Amygdala (tissue), 56 donors: Measurements from ENCODE around the gene GTPBP8.
"Not testable (repeated sequence)": the region's sequence is repeated elsewhere in the genome, so short reads cannot be mapped to it uniquely, and the experiment has no call there.

ENCODE experiments used
- DNase-seq, 56 donors: peaks; one replicate each; lab custom pipeline; 2025; lab: John Stamatoyannopoulos, UW

Gene GTPBP8

DNA sequence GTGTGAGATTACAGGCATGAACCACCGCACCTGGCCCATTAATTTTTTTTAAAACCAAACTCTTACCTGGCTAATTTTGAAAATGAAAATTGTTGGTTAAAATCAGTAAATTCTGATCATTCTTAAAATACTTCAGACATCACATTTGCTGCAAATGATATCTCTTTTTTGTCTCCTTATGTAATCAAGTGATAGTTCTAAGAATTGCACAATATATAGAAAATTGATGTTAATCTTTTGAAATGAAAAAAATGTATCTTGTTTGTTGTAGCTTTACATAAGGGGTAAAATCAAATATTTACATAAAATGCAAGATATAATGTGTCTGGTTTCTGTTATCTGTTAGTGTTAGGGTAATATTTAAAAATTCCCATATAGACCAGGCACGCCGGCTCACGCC, 5.0 kb downstream of the GTPBP8 start:
- DNase-seq = no peak

DNA sequence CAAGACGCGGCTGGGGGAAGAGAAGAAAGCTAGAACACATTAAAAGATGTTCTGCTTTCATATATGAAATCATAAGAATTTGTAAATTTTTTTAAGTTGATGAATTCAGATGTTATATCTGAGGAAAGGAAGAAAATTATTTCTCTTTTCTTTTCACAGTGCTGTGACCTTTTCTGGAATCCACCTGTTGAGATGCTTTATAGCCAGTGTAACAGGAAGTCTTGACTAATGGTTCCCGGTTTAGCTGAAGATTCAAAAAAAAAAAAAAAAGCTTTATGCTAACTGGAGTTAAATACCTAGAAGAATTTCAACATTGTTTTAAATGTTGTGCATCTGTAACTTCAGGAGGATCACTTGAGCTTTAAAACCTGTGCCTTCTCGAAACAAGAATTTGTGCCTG, 9.9 kb downstream of the GTPBP8 start:
- no peak for DNase-seq

DNA sequence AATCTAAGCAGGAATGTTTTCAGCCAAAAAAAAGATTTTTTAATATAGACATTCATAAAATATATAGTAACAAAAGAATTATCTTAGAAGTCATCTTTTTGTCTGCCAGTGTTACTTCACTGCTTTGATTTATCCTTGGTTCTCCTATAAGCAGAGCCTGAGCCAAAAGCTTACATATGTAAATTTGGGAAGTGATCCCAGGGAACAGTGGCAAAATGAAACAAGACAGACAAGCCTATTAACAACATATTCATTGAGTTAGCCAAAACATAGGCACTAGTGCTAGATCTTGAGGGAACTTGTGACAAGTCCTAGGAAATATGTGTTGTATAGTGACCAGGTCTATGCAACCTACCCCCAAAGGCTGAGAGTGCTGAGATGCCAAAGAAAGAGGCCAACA, 11.3 kb downstream of the GTPBP8 start:
- DNase-seq = no peak

DNA sequence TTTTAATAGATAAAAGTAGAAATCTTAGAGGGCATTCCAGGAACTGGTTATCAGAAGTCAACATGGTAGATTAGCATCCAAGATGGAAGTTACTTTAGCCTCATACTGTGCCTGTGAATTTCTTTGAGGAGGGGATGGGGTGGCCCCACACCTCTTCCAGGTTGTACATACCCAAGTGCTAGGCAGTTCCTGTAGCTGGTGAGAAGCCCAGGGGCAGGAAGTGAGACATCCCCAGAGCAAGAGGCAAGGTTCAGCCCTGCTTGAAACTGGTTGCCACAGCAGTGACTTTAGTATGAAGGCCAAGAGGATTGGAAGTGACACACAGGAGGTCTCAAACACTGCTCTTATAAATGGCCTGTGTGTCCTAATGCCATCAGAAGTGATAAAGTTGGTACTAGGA, 11.9 kb downstream of the GTPBP8 start:
- no peak for DNase-seq

DNA sequence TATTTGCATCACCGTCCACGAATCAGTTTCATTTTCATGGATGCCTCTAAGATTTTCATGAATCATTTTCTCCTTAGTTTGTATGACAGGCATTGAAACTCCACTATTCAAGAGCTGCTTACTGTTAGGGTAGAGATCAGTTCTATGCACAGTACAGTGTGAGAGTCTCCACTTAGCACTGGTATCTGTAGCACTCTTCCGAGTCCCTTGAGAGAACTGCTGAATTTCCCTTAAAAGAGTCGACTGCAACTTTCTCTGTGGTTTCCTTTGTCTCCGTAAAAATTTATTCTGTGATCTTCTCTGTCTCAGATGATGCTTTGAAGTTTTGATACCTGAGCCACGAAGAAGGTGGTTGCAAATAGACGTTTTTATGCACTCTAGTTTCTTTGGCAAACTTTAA, 14.8 kb downstream of the GTPBP8 start:
- DNase-seq = no peak

DNA sequence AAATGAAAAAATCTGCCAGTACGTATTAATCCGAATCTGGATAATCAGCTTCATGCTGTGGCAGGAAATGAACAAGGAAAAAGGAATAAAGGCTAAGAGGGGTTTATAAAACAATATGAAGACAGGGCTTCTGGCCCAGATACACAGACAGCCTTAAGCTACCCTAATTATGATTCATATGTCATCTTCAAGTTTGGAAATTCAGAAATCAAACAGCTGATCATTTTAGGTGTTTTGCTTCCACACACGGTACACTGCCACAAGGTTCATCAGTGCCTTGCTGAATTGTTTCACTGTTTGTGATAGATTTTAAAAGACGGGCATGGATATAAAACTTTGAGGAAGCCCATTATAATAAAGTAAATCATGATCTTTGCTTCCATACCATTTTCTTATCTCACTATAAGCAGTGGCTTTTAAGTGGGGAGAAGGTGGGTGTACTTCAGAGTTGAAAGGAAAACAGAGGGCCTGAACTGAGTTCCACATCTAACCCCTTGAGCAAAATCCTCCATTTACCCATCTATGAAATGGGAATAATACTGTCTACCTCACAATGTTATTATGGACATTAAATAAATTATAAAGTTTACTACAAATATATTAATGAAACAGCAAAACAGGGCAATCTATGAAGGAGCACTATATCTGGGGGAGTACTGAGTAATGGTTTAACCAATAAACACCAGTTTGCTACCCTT, 15.7 kb downstream of the GTPBP8 start:
- no peak for DNase-seq

DNA sequence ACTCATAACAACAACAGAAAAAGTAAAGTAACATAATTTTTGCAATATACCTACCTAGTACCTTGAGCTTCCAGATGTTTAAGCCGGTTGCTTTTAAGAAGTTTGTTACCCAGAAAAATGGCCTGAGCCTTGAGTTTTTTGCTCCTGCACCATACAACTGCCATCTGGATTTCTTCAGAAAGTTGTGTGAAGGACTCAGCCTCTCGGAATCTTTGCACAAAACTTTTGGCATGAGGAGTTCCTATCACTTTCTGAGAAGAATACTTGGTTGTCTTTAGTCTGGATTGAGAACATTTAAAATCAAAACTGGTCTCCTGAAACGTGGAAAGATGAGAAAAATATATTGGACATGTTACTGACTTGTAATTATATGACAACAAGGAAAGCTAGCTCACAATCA, 17.3 kb downstream of the GTPBP8 start:
- no peak for DNase-seq

DNA sequence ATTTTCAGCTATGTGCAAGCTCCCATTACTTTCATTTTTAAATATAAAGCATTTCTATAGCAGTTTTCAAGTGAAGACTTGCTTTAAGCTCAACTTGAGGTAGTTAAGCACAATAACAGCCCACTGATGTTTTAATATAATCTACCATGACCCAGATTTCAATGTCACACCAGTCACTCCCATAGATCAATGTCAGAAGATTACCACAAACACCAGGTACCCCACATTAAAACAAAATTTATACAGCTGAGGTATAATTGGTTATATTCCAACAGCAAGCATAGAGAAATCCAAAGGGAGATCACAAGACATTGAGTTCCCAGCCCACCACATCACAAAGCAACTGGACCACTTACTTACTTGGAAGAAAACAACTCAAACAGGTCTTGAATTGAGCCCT, 22.8 kb downstream of the GTPBP8 start:
- DNase-seq = no peak

DNA sequence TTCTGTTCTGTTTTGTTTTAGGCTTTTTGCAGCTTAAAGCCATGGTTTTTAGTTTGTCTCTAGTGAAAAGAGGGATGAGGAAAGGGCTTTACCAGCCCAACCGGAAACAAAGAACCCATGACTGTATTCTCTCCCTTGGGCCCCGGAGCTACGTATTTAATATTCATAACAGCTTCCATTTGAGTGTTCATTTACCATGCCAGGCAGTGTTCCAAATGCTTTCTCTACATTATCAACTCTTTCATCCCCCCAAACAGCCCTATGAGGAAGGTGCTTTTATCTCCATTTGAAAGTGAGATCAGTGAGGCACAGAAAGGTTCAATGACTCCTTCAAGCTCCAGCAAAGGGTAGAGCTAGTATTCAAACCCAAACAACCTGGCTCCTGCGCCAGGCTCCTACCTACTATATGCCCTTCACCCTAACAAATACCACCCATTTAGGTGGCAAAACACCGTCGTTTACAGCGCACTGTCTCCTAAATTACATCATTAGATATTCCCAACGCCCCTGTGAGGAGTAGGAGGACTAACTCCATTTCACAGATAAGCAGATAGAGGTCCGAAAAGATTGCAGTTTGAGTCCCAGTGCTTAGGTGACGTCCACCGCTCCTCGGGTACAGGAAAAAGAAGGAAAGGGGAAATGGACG, 27.9 kb downstream of the GTPBP8 start:
- peak in 6 of 56 donors; percentile 13 to 47 (median 35) for DNase-seq

DNA sequence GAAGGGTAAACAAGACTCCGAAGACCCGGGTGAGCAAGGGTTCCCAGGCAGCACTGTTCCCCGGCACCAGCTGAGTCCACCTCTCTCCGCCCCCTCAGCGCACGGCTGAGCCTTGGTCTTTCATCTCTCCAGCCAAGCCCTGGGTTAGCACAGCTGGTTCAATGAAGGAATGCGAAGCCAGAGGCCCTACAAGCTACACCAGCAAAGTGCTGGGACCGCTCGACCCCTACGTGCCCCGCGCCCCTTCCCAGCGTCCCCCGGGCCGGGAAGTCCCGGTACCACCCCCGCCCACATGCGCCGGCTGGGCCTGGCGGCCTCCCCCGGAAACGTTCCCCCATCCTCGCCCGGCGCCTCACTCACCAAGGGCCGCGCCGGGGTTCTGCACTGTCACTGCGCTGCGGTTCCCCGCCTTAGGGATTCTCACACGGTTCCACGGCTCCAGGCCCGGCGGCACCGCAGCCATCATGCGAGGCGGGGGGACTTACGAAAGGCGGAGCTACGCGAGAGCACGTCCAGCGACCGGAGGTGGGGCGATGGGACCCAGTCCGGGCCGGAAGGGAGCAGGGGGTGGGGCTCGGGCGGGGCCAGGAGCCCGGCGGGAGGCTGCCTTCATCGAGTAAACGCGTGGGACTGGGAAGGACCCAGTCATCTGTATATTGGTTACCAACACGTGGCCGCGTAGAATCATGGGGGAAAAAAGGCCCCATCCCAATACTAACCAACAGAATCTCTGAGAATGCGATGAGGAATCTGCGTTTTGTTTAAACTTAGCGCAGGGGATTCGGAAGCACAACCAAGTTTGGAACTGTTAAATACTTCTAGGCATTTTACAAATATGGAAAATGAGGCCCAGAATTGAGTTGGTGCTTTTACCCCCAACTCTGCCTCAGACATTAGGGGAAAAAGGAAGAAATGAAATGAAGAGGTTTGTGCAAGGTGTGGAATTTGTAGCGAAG, 28.7 kb downstream of the GTPBP8 start:
- DNase-seq = peak; percentile 53 to 98 (median 90)

DNA sequence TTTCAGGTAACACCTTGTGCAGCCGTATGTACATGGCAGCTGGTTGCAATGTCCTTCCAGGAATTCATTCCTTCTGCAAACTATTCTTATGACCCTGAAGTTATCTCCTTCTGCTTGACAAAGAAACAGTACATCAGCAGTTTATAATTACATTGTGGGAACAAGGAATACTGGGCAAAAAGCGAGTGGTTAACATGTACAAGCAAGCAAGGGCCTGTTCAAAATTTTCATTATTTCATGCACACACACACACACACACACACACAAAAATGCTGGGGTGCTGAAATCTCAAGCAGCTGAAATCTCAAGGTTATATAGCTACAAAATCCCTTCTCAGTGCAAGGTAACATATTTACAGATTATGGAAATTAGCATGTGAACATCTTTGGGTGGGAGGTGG, 30.7 kb downstream of the GTPBP8 start:
- DNase-seq = no peak

DNA sequence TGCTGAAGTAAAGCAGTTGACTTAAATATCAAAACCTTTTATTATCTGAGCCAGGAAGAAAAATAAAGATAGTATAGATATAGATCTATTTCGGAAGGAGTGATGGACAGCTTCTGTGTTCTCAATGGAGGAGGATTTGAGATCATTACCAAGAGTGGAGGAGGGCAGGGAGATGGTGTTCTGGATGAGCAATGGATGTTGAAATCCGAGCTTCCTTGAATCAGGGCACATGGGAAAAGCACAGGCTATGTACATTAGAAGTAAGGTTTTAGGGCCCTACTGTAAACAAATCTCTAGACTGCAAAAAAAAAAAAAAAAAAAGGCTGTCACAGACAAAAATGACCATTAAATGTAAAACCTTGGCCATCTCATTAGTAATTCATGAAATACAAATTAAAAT, 43.2 kb downstream of the GTPBP8 start:
- no peak for DNase-seq

DNA sequence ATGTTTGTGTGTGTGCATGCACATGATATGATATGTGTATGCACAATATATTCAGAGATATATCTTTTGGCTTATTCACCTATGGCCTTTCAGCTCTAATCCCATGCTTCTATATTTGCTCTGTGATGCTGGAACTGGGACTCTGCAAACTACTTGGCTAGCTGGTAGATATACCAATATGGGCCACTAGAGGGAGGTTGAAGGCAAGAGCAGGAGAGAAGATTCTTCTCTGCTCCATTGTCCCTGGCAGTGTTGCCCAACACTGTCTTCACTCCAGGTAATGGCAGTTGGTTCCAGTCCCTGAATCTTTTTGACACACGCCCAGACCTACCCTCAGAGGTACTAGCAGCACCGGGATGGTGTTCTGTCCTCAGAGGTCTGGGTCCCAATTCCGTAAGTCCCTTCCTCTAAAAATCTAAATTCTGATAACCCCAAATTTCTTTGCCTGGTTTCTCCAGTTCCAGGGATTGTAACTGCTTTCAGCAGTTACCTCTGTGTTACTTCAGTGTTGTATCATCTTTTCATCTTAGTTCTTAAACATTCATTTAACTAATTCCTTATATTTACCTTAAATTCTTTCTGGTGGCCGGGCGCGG, 44.7 kb downstream of the GTPBP8 start:
- DNase-seq = peak in 9 of 56 donors; percentile 1 to 41 (median 7)

DNA sequence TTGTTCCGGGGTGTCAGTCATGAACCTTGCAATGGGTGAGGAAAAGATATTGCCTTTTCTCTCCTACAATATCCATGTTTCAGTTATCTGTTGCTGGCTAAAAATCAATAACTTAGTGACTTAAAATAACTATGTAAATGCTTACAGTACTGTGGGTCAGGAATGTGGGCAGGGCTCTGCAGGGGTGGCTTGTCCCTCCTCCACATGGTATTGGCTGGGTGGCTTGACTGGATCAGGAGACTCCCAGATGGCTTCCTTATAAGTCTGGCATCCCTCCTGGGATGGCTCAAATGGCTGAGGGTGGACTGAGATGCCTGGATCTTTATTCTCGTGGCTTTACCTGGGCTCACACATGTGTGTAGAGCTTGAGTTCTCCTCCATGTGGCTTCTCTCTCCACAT, 47.5 kb downstream of the GTPBP8 start:
- DNase-seq = no peak

DNA sequence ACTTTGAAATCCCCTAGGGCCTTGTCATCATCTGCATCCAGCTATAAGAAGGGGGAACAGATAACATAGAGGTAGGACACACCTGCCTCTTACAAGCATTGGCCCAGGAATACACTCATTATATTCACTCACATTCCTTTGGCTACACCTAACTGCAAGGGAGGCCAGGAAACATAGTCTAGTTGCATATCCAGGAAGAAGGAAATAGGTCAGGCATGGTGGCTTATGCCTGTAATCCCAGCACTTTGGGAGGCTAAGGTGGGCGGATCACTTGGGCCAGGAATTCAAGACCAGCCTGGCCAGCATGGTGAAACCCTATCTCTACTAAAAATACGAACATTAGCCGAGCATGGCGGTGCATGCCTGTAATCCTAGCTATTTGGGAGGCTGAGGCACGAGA, 48.8 kb downstream of the GTPBP8 start:
- DNase-seq = no peak

DNA sequence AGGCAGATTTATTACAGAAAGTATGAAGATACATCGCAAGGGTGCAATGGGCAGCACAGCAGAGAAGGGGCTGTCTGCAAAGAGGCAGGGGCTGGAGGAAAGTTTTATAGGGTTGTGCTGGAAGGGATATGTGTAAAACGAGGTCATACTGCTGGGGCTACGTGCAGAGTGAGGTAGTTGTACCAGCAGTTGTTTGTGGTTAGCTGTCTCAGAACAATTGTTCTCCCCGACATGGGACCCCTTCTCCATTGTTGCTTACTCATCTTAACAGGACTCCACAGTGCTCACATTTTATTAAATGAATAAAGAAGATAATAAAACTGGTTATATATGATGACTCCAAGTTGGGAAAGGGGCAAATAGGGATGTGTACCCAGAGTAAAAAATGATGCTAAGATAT, 49.4 kb downstream of the GTPBP8 start:
- no peak for DNase-seq

DNA sequence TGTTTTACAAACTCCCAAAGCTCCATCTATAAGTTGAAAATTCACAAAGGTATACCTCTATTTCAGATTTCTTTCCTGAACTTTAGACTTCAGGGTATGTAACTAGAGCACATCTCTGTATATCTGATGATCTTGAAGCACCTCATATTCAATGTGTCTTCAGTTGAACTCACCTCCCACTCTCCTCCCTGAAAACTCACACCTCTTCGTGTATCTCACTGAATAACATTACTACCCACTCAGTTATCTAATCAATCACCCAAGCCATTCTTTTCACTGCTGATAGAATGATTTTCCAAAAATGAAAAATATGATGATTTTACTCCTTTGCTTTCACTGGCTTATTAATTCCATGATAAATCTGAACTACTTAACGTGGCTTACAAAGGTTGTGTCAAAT, 52.9 kb downstream of the GTPBP8 start:
- DNase-seq = no peak

DNA sequence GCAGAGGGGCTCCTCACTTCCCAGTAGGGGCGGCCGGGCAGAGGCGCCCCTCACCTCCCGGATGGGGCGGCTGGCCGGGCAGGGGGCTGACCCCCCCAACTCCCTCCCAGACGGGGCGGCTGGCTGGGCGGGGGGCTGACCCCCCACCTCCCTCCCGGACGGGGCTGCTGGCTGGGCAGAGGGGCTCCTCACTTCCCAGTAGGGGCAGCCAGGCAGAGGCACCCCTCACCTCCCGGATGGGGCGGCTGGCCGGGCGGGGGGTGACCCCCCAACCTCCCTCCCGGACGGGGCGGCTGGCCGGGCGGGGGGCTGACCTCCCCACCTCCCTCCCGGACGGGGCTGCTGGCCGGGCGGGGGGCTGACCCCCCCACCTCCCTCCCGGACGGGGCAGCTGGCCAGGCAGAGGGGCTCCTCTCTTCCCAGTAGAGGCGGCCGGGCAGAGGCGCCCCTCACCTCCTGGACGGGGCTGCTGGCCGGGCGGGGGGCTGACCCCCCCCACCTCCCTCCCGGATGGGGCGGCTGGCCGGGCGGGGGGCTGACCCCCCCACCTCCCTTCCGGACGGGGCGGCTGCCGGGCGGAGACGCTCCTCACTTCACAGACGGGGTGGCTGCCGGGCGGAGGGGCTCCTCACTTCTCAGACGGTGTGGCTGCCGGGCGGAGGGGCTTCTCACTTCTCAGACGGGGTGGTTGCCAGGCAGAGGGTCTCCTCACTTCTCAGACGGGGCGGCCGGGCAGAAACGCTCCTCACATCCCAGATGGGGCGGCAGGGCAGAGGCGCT, 55.6 kb downstream of the GTPBP8 start:
- not testable (repeated sequence) for DNase-seq

DNA sequence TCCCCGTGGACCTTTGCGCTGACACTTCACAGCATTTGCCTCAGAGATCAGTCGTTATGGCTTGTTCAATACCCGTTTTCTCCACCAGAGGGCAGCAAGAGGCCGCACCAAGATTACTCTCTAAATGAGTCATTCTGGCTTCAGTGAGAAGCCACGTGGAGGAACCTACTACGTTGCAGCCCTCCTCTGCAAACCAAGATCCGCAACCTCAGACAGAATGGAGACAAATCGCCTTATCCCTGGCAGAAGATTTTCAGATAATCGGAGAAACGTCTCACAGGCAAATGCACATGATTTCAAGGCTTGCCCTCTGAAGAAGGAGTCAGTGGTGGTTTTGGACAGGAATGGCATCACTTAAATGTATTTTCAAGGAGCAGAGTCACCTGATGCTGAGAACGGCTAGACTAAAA, 60.5 kb downstream of the GTPBP8 start:
- DNase-seq = peak; percentile 11 to 96 (median 69)
